Heart left ventricle (tissue), 13 donors: Measurements from ENCODE around the gene VTI1B.

Experiments used
- CTCF ChIP-seq, 12 donors: fragments of 200-600 bp; sonication (generic) in 4 of 12; IDR thresholded peaks; one replicate each; pipeline versions ENCODE4 v1.5.0 to v1.8.0; 2018 to 2022; ENCODE audit warnings: antibody characterized with exemption in 12 of 12, mild to moderate bottlenecking in 5 of 12
- POLR2A ChIP-seq, 2 donors: fragments of 450-650 bp; IDR thresholded peaks; one replicate each; pipeline ENCODE4 v1.6.1; 2017; ENCODE audit warnings: antibody characterized with exemption in 2 of 2, mild to moderate bottlenecking in 2 of 2, moderate library complexity in 2 of 2
- donor health status: ischemic (EF 13 %, LVEDD 7.1; RV severe dilation, severe dysfunction).
- donor health status: DM: no; HTN: yes; CAD: no.
- donor health status: DM: no; HTN: no; CAD: no.
- donor health status: ischemic (EF 25% LVEDD 6.9; RV normal size, moderate dysfunction).
- donor health status: ischemic (EF 25% LVEDD 5.7; RV mildly dilated, moderate dysfunction).
- donor health status: ischemic (EF 35%, LVEDD 5.7; RV mildly dilated, moderate dysfunction).
- donor health status: nonischemic (EF 11% LVEDD 7.7; RV severe dilation, severe dysfunction).
- donor health status: DM: yes; HTN: yes; CAD: no.
- donor health status: PGD.
- donor health status: ischemic (EF 29% LVEDD 5.4; RV normal size, mild dysfunction).
- donor health status: nonischemic (EF 23%, LVEDD 6.1; RV moderate dilation, normal function).

GRCh38 chr14:67694791-67695393, 20.5 kb upstream of the VTI1B start:
- TF ChIP-seq CTCF (IDR thresholded peaks at IDR 0.05) = no peak
- TF ChIP-seq POLR2A (IDR thresholded peaks at IDR 0.05) = no peak
